ENCODE data around the gene CCDC24. TPM values are rescaled to one million over a fixed set of nuclear protein-coding genes. Genes with fewer than 3 reads are reported as not detected.

CCDC24 gene
- total RNA-seq, 4 donors from 2014 or later = 1.6 to 7.8 (median 3.7) TPM

DNA sequence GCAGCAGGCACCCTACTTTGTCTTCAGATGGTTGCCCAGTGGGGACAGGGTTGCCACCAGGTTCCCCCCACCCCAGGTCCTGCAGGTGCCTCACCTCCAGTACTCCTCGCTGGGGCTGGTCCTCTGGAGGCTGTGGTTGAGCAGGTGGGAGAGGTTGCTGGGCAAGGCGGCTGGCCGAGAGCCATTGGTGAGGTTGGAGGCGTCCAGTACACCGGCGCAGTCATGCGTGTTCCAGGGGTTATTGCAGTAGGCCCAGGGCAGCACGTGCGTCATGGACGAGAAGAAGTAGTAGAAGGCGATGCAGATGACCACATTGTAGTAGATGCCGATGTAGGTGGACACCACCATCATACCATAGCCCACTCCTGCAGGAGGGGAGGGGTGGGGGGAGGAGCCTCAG, 16.9 kb downstream of the CCDC24 start:
- Histone ChIP-seq H3K27ac (no peak overlapping the region), H3K4me1 (peaks cover 10% of the 10 kb centered on the region), H3K4me3 (no peak overlapping the region), H3K36me3 (peaks cover 12% of the 10 kb centered on the region), H3K9me3 (no peaks in the 10 kb centered on the region), H3K27me3 (no peaks in the 10 kb centered on the region)
- DNase-seq (ENCODE audit: low spot score in 2 of 2) = no peak
- TF ChIP-seq CTCF (IDR thresholded peaks at IDR 0.05) = no peak
- TF ChIP-seq EP300 (IDR thresholded peaks at IDR 0.05) = no peak
- TF ChIP-seq POLR2AphosphoS5 (IDR thresholded peaks at IDR 0.05) = no peak
- no peak for TF ChIP-seq POLR2A (IDR thresholded peaks at IDR 0.05)
- WGBS = 96% methylated on average over 6 of the region's 12 CpGs

DNA sequence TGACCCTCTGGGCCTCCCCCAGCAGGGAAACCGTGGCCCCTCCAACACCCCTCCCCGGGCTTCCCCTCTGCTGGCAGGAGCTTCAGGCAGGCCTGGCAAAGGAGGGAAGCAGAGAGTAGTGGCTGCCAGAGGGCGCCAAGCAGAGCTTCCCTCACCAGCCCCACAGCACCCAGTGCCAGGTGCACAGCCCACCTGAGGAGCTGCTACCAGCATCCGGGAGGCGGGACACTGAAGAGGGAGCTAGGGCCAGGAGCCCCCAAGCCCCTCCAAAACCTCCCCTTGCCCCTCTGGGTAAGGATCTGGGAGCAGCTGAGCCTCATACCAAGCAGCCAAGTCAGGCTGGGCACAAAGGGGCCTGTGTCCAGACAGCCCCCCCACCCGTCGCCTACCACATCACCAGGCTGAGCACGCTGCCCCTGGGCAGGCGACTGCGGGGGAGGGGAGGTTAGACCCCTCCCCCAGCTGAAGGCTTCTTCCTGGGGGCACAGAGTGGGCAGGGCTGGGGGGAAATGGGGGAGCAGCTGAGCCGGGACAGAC, 19.6 kb downstream of the CCDC24 start:
- no peaks in the 10 kb centered on the region for H3K27me3 ChIP-seq
- no CpG with 5 or more reads among the region's 11 CpGs for WGBS
- H3K9me3 ChIP-seq = no peaks in the 10 kb centered on the region
- H3K27ac ChIP-seq = no peak overlapping the region
- peaks cover 12% of the 10 kb centered on the region for H3K36me3 ChIP-seq
- peaks cover 28% of the 10 kb centered on the region for H3K4me1 ChIP-seq
- TF ChIP-seq POLR2A (IDR thresholded peaks at IDR 0.05) (no peak), POLR2AphosphoS5 (IDR thresholded peaks at IDR 0.05) (no peak), CTCF (IDR thresholded peaks at IDR 0.05) (no peak), EP300 (IDR thresholded peaks at IDR 0.05) (no peak)
- DNase-seq (ENCODE audit: low spot score in 2 of 2) = no peak
- no peak overlapping the region for H3K4me3 ChIP-seq

DNA sequence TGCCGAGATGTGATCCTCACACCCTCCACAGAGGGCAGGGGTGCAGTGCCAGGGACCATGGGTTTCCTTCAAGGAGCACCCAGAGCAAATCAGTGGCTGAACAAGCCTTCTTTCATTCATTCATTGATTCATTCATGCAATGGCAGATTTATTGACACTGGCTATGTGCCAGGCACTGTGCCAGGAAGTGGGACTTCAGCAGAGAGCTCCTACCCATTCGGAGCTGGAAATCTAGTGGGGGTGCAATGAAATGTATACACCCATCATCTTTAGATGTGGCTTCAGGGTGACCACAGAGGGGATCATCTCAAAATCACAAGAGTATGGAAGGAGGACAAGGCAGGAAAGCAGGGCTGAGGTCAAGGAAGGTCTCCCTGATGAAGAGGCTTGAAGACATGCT, 21.0 kb downstream of the CCDC24 start:
- no peak for DNase-seq (ENCODE audit: low spot score in 2 of 2)
- TF ChIP-seq POLR2A (IDR thresholded peaks at IDR 0.05) (no peak), CTCF (IDR thresholded peaks at IDR 0.05) (no peak), POLR2AphosphoS5 (IDR thresholded peaks at IDR 0.05) (no peak), EP300 (IDR thresholded peaks at IDR 0.05) (no peak)
- H3K27ac ChIP-seq = no peak overlapping the region
- no peak overlapping the region for H3K4me3 ChIP-seq
- H3K36me3 ChIP-seq = peaks cover 8% of the 10 kb centered on the region
- H3K4me1 ChIP-seq = peaks cover 28% of the 10 kb centered on the region
- H3K9me3 ChIP-seq = no peaks in the 10 kb centered on the region
- 60% methylated on average over 2 of the region's 2 CpGs for WGBS
- H3K27me3 ChIP-seq = no peaks in the 10 kb centered on the region

DNA sequence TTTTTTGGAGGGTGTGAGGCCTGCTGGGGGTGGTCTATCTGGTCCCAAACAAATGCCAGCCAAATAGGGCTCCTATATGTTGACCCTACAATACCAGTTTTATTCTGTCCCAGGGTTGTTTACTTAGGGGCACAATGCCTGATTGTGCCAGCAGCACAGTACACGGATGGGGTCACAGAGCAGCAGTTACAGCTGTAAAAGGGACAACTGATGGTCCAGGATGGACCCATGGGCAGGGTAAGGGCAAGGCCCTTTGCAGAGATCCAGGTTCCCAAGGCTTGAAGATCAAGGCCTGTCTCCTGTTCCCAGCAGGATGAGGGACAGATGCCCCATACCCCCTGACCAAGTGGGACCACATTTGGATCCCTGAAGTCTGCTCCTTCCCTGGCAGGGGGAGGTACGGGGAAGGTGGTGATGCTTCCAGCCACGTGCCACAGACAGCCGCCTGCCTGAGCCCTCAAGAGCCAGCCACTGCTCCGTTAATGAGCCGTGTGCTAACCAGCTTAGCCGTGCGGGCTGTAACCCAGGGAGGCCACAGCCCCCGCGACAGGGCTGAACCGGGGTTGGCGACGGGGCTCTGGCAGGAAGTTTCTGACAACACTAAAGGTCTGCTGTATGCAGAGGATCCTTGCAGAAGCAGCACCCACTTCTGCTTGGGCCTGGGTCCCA, 21.7 kb downstream of the CCDC24 start:
- Histone ChIP-seq H3K4me3 (no peak overlapping the region), H3K27me3 (no peaks in the 10 kb centered on the region), H3K36me3 (peaks cover 14% of the 10 kb centered on the region), H3K4me1 (peaks cover 28% of the 10 kb centered on the region), H3K9me3 (no peaks in the 10 kb centered on the region), H3K27ac (no peak overlapping the region)
- DNase-seq (ENCODE audit: low spot score in 2 of 2) = no peak
- no peak for TF ChIP-seq POLR2AphosphoS5 (IDR thresholded peaks at IDR 0.05)
- no peak for TF ChIP-seq CTCF (IDR thresholded peaks at IDR 0.05)
- TF ChIP-seq EP300 (IDR thresholded peaks at IDR 0.05) = no peak
- TF ChIP-seq POLR2A (IDR thresholded peaks at IDR 0.05) = no peak
- 69% methylated on average over 1 of the region's 13 CpGs for WGBS

DNA sequence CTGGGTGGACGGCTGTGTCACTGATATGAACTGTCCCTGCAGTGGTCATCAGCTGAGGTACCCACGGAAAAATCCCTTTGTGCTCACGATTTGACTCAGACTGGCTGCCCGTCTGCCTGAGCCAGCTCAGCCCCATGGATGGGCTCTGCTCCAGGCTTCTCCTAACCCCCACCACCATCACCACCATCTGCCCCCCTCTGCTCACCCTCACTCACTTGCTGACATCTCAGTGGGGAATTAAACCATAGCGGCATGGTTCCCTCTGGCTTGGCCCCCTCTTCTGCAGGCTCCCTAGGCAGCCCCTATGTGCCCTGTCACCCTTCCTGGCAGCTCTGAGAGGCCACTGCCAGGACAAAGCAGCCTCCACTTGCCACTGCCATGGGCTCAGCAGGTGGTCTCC, 22.6 kb downstream of the CCDC24 start:
- no peak overlapping the region for H3K27ac ChIP-seq
- H3K4me1 ChIP-seq = peaks cover 28% of the 10 kb centered on the region
- no peaks in the 10 kb centered on the region for H3K27me3 ChIP-seq
- H3K4me3 ChIP-seq = no peak overlapping the region
- DNase-seq (ENCODE audit: low spot score in 2 of 2) = no peak
- peaks cover 15% of the 10 kb centered on the region for H3K36me3 ChIP-seq
- WGBS = 67% methylated on average over 5 of the region's 5 CpGs
- no peaks in the 10 kb centered on the region for H3K9me3 ChIP-seq
- TF ChIP-seq CTCF (IDR thresholded peaks at IDR 0.05) = no peak
- no peak for TF ChIP-seq EP300 (IDR thresholded peaks at IDR 0.05)
- TF ChIP-seq POLR2AphosphoS5 (IDR thresholded peaks at IDR 0.05) = no peak
- TF ChIP-seq POLR2A (IDR thresholded peaks at IDR 0.05) = no peak

All from suprapubic skin (tissue), 4 donors.